Heart right ventricle (tissue), 16 donors: ENCODE measurements around the gene SPRTN. TPM values are rescaled to one million over a fixed set of nuclear protein-coding genes. Genes with fewer than 3 reads are reported as not detected.
A peak's percentile ranks its signal among the peaks of the same experiment; 100 is the strongest.

ENCODE experiments used
- ATAC-seq, 8 donors: fragments of 200-7000 bp; cut with Tn5 transposase; one replicate each; pipeline ENCODE4 v1.9.1; 2020; ENCODE audit warnings: mild to moderate bottlenecking in 8 of 8, moderate library complexity in 8 of 8, moderate number of reproducible peaks in 1 of 8
- DNase-seq, 2 donors: peaks; one replicate each; pipeline ENCODE4 v3.0.0-alpha.2; 2020
- H3K27ac ChIP-seq, 10 donors: fragments of 200-600 bp; sonication (generic) in 2 of 10; one replicate each; pipeline versions ENCODE4 v1.5.0 to v1.8.0; 2020 to 2022; ENCODE audit warnings: mild to moderate bottlenecking in 3 of 10
- H3K27me3 ChIP-seq, 7 donors: fragments of 200-600 bp; one replicate each; pipeline ENCODE4 v1.8.0; 2021 to 2022; ENCODE audit warnings: mild to moderate bottlenecking in 2 of 7
- H3K36me3 ChIP-seq, 9 donors: fragments of 200-600 bp; sonication (generic) in 1 of 9; one replicate each; pipeline versions ENCODE4 v1.5.0 to v1.8.0; 2020 to 2022; ENCODE audit warnings: mild to moderate bottlenecking in 2 of 9
- H3K4me1 ChIP-seq, 9 donors: fragments of 200-600 bp; sonication (generic) in 1 of 9; one replicate each; pipeline versions ENCODE4 v1.5.0 to v1.8.0; 2020 to 2022; ENCODE audit warnings: mild to moderate bottlenecking in 4 of 9
- H3K4me3 ChIP-seq, 10 donors: fragments of 200-600 bp; sonication (generic) in 2 of 10; one replicate each; pipeline versions ENCODE4 v1.5.0 to v1.8.0; 2020 to 2022; ENCODE audit warnings: mild to moderate bottlenecking in 7 of 10, moderate library complexity in 2 of 10
- H3K9me3 ChIP-seq, 11 donors: fragments of 200-600 bp in 10 of 11; sonication (generic) in 2 of 11; one replicate each; pipeline versions ENCODE4 v1.5.0 to v1.8.0; 2013 to 2022; ENCODE audit warnings: mild to moderate bottlenecking in 2 of 11, control low read depth in 1 of 11, moderate library complexity in 1 of 11
- WGBS, 2 donors: extraction: QIAGEN DNeasy Blood & Tissue Kit; methylation state at CpG; one replicate each; pipeline ENCODE4 v1.1.7; 2013; ENCODE audit warnings: inconsistent platforms in 1 of 2; 5-methylcytosine and 5-hydroxymethylcytosine counted together
- intact Hi-C, 10 donors: fragments of 100-400 bp; cut with DNase I; formaldehyde crosslinking; loops; one replicate each; pipeline versions ENCODE4 v1.11.1 to v1.14.2; 2022
- polyA plus RNA-seq, 2 donors: library from polyadenylated mRNA; stranded (reverse); fragments of 200-250 nt; gene quantifications; one replicate each; pipeline ENCODE4 v1.2.3, GENCODE V29; 2013
- total RNA-seq, 10 donors: library from RNA; stranded (reverse); fragmentation: NEBNext Ultra II Directional in 3 of 10; extraction: Animal tissue kit (Norgen Biotek cat#: 25700) in 3 of 10; gene quantifications; one replicate each; pipeline versions ENCODE4 v1.2.1 to v1.2.4, GENCODE V29; 2021 to 2023
- TF ChIP-seq, protein P1 (sequence below), 9 donors: fragments of 200-600 bp; sonication (generic) in 2 of 9; IDR thresholded peaks; one replicate each; pipeline versions ENCODE4 v1.5.0 to v1.8.0; 2021 to 2022; ENCODE audit warnings: antibody characterized with exemption in 9 of 9, mild to moderate bottlenecking in 5 of 9, moderate library complexity in 1 of 9
- donor health status: Arrhythmogenic right ventricular cardiomyopathy.
- donor health status: ischemic (EF 13 %, LVEDD 7.1; RV severe dilation, severe dysfunction).
- donor health status: healthy with polysubstance abuse.
- donor health status: DM: no; HTN: yes; CAD: no.
- donor health status: DM: no; HTN: no; CAD: no.
- donor health status: ischemic (EF 25% LVEDD 6.9; RV normal size, moderate dysfunction).
- donor health status: ischemic (EF 25% LVEDD 5.7; RV mildly dilated, moderate dysfunction).
- donor health status: healthy.
- donor health status: DM: yes; HTN: yes; CAD: no.
- donor health status: Ischemic cardiomyopathy.
- donor health status: ischemic (EF 35%, LVEDD 5.7; RV mildly dilated, moderate dysfunction).
- donor health status: nonischemic (EF 11% LVEDD 7.7; RV severe dilation, severe dysfunction).
- donor health status: DM: yes; HTN: yes; CAD: no.
- donor health status: PGD.
- donor health status: ischemic (EF 29% LVEDD 5.4; RV normal size, mild dysfunction).
- donor health status: nonischemic (EF 23%, LVEDD 6.1; RV moderate dilation, normal function).

Gene SPRTN
- total and polyA plus RNA-seq, 12 donors: 4.1 to 11.0 (median 7.2) TPM

DNA sequence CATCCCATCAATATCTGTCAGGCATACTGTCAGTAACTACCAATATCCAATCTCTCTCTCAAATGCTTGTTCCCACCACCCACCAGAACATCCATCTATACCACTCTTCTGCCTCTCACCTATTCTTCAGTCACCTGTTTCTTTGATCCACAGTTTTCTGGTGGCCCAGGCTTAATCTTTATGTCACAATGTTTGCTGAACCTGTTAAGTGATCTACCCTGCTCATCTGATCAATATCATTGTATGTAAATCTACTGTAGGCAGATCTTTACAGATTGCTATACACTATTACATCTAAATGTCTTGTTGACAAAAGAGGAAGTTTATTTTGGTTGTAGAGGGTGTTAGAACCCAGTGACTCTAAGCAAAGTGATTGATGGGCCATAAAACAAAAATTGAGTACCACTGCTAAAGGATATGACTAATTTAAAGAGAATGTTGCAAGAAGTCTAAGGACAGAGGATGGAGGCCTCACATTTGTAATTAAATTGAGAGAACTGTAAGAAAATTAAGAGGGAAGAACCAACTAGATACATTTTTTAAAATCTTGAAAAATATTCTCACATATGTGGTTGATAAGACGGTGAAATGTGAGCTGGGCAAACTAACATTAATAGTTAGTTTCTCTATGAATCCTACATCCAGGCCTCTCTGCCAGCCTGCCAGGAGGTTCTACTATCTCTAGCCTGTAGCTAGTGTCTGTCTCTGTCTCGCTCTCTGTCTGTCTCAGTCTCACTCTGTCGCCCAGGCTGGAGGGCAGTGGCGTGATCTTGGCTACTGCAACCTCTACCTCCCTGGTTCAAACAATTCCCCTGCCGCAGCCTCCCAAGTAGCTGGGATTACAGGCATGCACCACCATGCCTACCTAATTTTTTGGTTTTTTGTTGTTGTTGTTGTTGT lies 49.9 kb downstream of the SPRTN start:
- H3K4me1 ChIP-seq: peaks cover 2 to 90% (median 70%) of the 10 kb centered on the region in 9 donors
- WGBS, 2 donors: 79 to 90% methylated on average over 5 of the region's 5 CpGs
- intact Hi-C loops: no loop called here
- no peaks in the 10 kb centered on the region for H3K27me3 ChIP-seq
- ATAC-seq (no peak), DNase-seq (no peak)
- peaks cover 0 to 7% (median 0%) of the 10 kb centered on the region in 9 donors for H3K36me3 ChIP-seq
- H3K4me3 ChIP-seq: no peak overlapping the region
- peak overlapping the region in 1 of 10 donors; percentile 17 for H3K27ac ChIP-seq
- H3K9me3 ChIP-seq: no peaks in the 10 kb centered on the region
- TF ChIP-seq, protein P1, sequence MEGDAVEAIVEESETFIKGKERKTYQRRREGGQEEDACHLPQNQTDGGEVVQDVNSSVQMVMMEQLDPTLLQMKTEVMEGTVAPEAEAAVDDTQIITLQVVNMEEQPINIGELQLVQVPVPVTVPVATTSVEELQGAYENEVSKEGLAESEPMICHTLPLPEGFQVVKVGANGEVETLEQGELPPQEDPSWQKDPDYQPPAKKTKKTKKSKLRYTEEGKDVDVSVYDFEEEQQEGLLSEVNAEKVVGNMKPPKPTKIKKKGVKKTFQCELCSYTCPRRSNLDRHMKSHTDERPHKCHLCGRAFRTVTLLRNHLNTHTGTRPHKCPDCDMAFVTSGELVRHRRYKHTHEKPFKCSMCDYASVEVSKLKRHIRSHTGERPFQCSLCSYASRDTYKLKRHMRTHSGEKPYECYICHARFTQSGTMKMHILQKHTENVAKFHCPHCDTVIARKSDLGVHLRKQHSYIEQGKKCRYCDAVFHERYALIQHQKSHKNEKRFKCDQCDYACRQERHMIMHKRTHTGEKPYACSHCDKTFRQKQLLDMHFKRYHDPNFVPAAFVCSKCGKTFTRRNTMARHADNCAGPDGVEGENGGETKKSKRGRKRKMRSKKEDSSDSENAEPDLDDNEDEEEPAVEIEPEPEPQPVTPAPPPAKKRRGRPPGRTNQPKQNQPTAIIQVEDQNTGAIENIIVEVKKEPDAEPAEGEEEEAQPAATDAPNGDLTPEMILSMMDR (IDR thresholded peaks at IDR 0.05): no peak

DNA sequence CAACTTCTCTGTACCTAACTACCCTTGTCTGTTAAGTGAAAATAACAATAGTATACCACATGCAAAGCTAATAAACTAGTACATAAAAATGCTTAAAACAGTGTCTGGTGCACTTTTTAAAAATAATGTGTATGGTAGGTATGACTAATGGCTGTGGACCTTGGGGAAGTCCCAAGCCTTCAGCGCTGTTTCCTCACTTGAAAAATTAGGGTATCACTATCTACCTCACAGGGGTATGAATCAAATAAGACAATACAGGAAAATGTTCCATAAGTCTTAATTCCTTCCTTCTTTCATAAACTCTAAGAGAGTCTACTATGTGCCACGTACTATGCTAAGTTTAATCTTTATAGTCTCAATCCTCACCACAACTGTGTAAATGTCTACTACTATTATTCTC lies 52.0 kb downstream of the SPRTN start:
- intact Hi-C loops: no loop called here
- Histone ChIP-seq H3K27ac (no peak overlapping the region), H3K4me1 (peaks cover 2 to 90% (median 71%) of the 10 kb centered on the region in 9 donors), H3K9me3 (no peaks in the 10 kb centered on the region), H3K27me3 (no peaks in the 10 kb centered on the region), H3K4me3 (no peak overlapping the region), H3K36me3 (peaks cover 0 to 7% (median 0%) of the 10 kb centered on the region in 9 donors)
- DNase-seq (no peak), ATAC-seq (no peak)
- WGBS, 2 donors: 58 to 70% methylated on average over 2 of the region's 2 CpGs
- TF ChIP-seq, protein P1 (IDR thresholded peaks at IDR 0.05): no peak

DNA sequence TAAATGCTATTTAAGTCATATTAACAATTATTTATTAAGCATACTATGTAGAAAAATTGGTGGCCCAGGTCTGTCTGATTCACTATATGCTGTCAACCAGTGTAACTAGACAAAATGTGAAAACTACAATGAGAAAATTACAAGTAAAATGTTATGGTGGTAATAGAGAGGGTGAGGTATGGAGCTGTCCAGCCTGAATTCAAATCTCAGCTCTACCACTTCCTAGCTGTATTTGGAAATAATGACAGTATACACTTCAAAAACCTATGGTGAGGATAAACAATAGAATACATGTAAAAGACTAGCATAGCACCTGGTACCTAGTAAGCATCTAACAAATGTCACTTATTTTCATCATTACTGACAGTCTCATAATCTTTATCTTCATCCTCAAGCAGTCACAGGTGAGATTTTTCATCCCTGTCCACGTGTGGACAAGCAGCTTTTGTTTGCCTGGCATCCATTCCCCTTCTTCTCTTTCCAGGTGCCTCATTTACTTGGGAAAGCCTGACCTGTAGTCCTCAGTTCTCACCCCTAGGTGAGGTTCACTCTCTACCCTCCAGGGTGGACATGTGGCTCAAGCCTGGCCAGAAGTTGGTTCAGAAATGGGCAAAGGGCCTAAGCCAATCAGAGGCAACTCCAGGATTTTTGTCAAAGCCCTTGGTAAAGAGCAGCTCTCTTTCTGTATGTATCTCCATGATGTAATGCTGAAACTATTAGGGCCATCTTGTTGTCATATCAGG lies 54.5 kb downstream of the SPRTN start:
- TF ChIP-seq, protein P1 (IDR thresholded peaks at IDR 0.05): no peak
- DNase-seq (no peak), ATAC-seq (no peak)
- 38 to 45% methylated on average over 1 of the region's 1 CpG for WGBS, 2 donors
- Histone ChIP-seq H3K27me3 (no peaks in the 10 kb centered on the region), H3K4me1 (peaks cover 2 to 95% (median 82%) of the 10 kb centered on the region in 9 donors), H3K27ac (peak overlapping the region in 4 of 10 donors; percentile 12 to 85 (median 55)), H3K36me3 (peaks cover 0 to 7% (median 0%) of the 10 kb centered on the region in 9 donors), H3K4me3 (no peak overlapping the region), H3K9me3 (no peaks in the 10 kb centered on the region)
- intact Hi-C loops: no loop called here

DNA sequence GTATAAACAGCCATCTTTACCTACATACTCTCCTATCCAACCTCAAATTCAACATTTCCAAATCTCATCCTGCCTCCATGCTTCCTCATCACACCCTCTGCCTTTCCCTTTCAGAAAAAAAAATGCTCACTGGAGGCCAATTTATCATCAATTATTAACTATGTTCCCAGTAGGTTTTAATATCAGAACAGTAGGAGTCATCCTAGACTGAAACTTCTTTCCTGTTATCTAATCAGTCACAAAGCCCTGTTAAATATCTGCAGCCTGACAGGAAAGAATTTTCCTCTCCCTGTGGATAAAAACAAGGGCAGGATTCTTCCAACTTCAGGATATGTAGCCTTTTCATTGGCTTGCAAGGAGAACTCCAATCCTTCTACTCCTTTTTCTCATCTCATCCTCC lies 55.6 kb downstream of the SPRTN start:
- no peak for DNase-seq
- Histone ChIP-seq H3K4me1 (peaks cover 0 to 95% (median 82%) of the 10 kb centered on the region in 9 donors), H3K4me3 (no peak overlapping the region), H3K9me3 (no peaks in the 10 kb centered on the region), H3K27me3 (no peaks in the 10 kb centered on the region), H3K27ac (peak overlapping the region in 7 of 10 donors; percentile 2 to 85 (median 36)), H3K36me3 (peaks cover 0 to 7% (median 0%) of the 10 kb centered on the region in 9 donors)
- TF ChIP-seq, protein P1 (IDR thresholded peaks at IDR 0.05): no peak
- intact Hi-C loops: no loop called here
- no peak for ATAC-seq
